ENCODE measurements around the gene TRERF1.

Gene TRERF1

DNA sequence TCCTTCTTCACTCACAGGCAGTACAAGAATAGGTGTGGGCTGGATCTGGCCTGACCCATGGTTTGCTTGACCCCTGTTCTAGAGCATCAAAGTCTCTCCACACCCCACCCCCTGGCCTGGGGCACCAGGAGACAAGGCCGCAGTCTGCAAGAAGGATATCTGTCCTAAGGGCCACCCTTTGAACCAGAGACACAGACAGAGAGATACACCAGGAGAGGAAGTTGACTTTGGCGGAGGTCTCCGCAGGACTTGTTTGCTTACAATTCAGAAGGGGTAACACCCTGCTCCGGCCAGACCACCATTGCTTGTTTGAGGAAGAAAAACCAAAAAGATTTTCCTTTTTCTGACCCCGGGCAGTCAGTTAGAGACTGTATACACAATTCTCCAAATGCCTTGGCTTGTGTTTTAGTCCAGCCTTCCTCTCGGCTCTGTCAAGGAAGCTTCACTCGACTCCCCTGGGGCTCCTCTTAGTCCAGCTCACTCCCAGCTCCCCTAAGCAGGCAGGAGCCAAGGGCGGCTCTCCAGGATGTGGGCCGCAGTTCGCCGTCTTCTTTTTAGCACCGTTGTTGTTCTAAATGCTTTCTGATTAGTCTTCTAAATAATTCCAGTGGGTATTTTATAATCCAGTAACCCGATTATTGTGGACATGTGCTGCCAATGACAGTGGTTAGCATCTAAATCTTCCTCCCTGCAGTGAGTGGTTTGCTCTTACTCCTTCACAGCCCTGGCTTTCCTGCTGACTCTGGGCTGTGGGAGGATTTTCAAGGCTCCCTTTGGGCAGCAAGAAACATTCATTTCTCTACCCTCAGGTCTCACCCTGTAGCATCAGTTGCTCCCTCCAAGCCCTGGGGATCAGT, 175.5 kb downstream of the TRERF1 start:
- DNase-seq (ENCODE audit: low read depth, low spot score): no peak

DNA sequence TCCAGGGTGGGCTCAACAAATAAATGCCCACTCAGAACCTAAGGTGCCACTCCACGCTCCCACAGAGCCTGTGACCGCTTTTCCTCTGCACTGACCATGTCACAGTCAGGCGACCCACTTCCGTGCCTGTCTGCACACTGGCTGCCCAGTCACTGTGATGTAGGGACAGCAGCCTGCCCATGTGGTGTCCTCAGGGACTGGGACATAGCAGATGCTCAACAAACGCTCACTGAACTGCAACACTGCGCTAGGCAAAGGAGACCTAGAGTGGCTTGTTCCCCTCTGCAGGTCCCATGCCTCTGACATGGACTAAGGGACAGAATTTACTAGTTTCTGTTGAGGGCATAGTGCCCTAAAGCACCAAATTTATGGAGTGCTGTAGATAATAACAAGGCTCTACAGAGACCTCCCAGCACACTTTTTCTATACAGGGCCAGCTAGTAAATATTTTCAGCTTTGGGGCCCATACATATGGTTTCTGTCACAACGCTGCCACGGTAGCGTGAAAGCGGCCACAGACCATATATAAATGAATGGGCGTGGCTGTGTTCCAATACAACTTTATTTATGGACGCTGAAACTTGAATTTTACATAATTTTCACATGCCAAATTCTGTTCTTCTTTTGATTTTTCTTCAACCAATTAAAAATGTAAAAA, 176.2 kb downstream of the TRERF1 start:
- no peak for DNase-seq (ENCODE audit: low read depth, low spot score)

DNA sequence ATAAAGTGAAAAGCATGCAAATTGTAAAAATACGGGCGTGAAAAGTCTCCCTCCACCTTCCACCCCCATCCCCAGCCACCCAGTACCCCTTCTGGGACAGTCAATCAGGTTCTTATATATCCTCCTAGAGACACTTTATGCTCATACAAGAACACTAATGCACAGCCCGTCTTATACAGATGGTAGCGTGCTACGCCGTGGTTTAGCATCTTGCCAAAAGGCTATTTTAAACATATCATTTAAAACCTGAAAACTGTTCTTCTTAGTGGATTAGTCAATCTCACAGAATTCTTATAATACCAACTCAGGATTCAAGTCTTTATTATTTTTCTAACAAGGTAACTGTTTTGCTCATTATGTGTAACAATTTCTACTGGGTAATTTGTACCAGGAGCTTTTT, 176.8 kb downstream of the TRERF1 start:
- no peak for DNase-seq (ENCODE audit: low read depth, low spot score)

- no peak for DNase-seq (ENCODE audit: low read depth, low spot score)
Observed at GRCh38 chr6:42271834-42272805, 179.6 kb downstream of the TRERF1 start.

DNA sequence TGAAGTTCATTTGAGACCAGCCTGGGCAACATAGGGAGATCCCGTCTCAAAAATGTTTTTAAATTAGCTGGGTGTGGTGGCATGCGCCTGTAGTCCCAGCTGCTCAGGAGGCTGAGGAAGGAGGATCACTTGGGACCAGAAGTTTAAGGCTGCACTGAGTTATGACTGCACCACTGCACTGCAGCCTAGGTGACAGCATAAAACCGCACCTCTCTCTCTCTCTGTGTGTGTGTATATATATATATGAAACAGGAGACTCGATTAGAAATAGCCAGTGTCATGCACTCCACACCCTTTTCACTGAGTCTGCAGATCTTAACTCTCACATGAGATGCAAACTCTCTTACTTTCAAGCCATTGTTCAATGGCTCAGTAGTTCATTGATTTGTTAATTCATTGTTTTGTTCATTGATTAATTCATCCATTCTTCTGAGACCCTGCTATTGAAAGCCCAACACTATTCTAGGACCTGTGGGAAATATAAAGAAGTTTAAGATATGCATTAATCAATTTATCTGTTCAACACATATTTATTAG, 181.7 kb downstream of the TRERF1 start:
- DNase-seq (ENCODE audit: low read depth, low spot score): no peak

GRCh38 chr6:42269553-42269952, 182.2 kb downstream of the TRERF1 start:
- no peak for DNase-seq (ENCODE audit: low read depth, low spot score)

GRCh38 chr6:42268835-42269204, 182.9 kb downstream of the TRERF1 start:
- DNase-seq (ENCODE audit: low read depth, low spot score): no peak

DNA sequence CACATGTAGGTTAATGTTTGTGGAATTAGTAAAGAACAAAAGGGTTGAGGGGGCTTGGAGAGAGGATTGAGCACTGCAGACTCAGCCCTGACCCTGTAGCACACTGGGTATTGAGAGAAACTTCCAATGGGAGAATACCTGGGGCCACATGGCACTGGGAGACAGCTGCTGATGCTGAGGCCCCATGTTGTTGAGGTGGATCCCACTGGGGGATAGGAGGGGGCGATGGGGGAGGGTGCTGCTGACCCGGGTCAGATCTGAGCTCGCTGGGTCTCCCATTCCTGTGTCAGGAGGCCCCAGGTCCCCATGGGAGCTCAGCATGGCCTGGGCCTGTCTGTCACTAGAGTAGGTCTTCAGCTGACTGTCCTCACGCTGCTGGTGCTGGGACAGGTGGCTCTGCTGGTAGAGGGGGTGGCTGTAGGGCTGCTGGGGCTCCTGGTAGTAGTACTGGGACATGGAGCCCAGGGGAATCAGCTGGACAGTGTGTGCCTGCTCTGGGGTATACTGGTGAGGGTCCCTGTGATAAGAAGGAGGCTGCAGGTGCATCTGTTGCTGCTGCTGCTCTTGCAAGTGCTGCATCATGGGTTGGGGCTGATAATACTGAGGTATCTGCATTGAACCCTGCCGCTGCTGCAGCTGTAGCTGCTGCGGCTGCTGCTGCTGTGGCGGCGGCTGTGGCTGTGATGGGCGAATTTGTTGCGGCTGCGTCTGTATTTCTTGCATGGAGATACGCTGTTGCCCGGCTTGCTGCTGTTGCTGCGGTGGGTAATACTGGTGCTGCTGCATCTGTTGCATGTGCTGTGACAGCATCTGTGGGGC, 183.5 kb downstream of the TRERF1 start:
- DNase-seq (ENCODE audit: low read depth, low spot score): no peak

GRCh38 chr6:42266538-42266937, 185.2 kb downstream of the TRERF1 start:
- no peak for DNase-seq (ENCODE audit: low read depth, low spot score)

GRCh38 chr6:42264852-42265390, 186.8 kb downstream of the TRERF1 start:
- DNase-seq (ENCODE audit: low read depth, low spot score): no peak

GRCh38 chr6:42264162-42264851, 187.4 kb downstream of the TRERF1 start:
- no peak for DNase-seq (ENCODE audit: low read depth, low spot score)

DNA sequence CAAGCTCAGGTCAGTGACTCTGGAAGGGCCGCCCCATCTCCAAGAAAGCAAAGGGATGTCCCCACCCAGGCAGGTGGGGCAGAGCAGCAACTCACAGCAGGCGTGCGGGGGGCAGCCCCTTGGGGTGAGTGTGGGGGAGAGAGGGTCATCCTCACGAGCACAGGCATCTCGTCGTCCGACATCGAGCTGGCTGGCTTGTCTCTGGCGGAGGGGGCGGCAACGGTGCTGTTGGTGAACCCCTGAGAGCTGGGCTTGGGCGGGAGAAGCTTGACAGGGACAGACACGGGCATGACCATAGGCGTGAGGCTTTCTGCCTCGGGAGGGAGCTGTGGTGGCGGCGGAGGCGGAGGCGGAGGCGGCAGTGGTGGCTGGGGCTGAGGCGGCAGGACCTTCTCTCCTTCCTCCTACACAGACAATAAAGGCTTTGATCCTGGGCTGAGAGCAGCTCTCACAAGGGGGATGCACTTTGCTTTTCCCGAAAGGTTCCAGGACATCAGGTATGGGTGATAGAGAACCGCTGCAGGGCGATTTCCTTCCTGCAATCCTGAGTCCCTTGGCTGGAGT, 188.5 kb downstream of the TRERF1 start:
- DNase-seq (ENCODE audit: low read depth, low spot score): no peak

DNA sequence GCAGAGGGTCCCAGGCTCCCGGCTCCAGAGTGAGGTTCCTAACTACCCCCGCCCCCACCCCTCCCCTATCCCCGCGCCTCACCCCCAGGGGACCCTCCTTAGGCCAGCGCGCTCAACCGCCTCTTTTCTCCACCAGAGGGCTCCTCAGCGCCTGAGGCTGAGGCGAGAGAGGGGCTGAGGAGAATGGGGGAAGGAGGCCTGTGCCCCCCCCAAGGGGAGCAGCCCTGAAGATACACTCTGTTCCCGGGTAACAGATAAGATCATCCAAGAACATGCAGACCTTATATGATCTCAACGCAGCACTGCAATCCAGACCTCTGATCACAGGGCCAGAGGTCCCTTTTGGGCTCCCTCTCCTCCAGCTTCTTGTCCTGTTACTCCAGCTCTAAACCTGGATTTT, 190.8 kb downstream of the TRERF1 start:
- DNase-seq (ENCODE audit: low read depth, low spot score): peak; percentile 11

DNA sequence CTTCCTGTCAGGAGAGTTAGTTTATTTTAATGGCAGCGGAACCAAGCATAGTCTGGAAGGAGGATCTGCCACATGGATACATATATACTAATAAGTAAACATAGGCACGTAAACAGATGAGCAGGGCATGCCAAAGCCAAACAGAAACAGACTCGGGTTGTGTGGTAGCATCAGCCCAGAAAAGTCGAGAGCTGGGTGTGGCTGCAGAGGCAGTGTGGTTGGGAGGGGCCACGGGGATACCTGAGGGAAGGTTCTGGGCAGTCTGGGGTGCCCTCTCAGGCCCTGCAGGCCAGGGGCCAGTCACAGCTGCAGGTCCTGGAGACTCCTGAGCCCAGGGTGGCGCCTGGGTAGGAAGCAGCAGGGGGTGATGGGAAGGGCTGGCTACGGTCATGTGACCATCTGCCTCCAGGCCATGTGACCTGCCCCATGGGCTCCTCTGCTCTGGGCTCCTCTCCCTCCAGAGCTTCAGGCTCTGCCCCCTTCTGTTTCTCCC, 191.3 kb downstream of the TRERF1 start:
- no peak for DNase-seq (ENCODE audit: low read depth, low spot score)

DNA sequence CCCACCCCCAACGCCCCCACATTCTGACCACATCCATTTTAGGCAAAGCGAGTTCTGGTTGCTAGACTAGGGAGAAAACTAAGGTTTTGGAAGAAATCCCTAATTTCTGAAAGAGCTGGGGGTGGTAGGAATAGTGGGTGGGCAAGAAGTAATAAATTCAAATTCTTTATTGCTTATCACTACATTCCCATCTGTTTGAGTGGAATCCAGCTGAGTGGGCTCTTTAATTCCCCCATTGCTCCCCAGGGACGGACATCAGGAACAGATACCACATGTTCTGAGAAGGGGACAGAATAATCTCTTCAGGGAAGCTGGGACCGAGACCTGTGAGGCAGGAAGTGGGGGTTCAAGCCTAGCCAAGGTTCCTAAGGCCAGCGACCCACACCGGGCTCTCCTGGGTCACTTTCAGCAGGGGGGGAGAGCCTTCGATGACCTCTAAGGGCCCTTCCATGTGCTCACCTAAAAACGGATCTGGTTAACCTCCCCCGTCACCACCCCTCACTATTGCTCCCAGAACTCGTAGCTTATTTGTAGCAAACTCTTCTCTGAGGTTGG, 191.8 kb downstream of the TRERF1 start:
- no peak for DNase-seq (ENCODE audit: low read depth, low spot score)

- no peak for DNase-seq (ENCODE audit: low read depth, low spot score)
Observed at GRCh38 chr6:42259286-42259685, 192.4 kb downstream of the TRERF1 start.

GRCh38 chr6:42257614-42258013, 194.1 kb downstream of the TRERF1 start:
- no peak for DNase-seq (ENCODE audit: low read depth, low spot score)

- DNase-seq (ENCODE audit: low read depth, low spot score): no peak
Observed at GRCh38 chr6:42257063-42257462, 194.7 kb downstream of the TRERF1 start.

GRCh38 chr6:42255050-42255449, 196.7 kb downstream of the TRERF1 start:
- DNase-seq (ENCODE audit: low read depth, low spot score): no peak

All from activated naive CD8-positive, alpha-beta T cell treated with anti-CD3 and anti-CD28 coated beads, Interleukin-2, amount 50 U/mL, for 16 hours (primary cell).